ENCODE results near the gene LAG3.

DNA sequence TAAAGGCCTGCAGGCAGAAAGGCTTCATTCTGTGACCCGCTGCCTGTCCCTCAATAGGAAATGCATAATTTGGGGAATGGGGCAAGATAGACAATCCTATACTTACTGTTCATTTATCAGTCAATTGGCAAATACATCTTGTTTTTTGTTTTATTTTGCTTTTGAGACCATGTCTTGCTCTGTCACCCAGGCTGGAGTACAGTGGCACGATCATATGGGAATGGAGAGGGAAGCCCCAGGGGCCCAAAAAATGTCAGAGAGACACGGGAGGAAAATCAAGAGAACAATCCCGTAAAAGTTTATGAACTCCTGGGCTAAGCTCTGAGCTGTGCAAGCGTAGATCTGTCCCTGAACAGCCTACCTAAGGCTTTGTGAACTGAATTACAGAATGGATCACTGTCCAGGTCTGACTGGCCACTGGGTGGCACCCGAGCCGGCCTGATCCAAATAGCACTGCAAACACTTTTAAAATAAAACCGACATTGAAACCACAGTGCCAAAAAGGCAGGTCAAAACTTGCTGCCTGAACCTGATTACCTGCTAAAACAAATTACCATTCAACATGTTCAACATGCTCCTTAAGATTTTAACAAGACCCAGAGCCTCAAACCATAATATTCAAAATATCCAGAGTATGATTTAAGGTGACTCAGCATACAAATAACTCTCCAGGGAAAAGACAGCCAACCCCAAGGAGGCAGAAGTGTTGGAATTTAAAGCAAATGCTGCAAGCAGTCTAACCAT lies 36.7 kb upstream of the LAG3 start:
- TF ChIP-seq, protein P1, sequence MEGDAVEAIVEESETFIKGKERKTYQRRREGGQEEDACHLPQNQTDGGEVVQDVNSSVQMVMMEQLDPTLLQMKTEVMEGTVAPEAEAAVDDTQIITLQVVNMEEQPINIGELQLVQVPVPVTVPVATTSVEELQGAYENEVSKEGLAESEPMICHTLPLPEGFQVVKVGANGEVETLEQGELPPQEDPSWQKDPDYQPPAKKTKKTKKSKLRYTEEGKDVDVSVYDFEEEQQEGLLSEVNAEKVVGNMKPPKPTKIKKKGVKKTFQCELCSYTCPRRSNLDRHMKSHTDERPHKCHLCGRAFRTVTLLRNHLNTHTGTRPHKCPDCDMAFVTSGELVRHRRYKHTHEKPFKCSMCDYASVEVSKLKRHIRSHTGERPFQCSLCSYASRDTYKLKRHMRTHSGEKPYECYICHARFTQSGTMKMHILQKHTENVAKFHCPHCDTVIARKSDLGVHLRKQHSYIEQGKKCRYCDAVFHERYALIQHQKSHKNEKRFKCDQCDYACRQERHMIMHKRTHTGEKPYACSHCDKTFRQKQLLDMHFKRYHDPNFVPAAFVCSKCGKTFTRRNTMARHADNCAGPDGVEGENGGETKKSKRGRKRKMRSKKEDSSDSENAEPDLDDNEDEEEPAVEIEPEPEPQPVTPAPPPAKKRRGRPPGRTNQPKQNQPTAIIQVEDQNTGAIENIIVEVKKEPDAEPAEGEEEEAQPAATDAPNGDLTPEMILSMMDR (conservative IDR thresholded peaks at IDR 0.05), result peak; percentile 94
- TF ChIP-seq ZFX (IDR thresholded peaks at IDR 0.05), result no peak
